Hippocampal formation (tissue), 2 donors: ENCODE results near the gene TESK1.
"Not testable (repeated sequence)": the region's sequence is repeated elsewhere in the genome, so short reads cannot be mapped to it uniquely, and the experiment has no call there.

Source experiments
- DNase-seq, 2 donors: peaks; one replicate each; lab custom pipeline; 2025; lab: John Stamatoyannopoulos, UW

TESK1 gene

DNA sequence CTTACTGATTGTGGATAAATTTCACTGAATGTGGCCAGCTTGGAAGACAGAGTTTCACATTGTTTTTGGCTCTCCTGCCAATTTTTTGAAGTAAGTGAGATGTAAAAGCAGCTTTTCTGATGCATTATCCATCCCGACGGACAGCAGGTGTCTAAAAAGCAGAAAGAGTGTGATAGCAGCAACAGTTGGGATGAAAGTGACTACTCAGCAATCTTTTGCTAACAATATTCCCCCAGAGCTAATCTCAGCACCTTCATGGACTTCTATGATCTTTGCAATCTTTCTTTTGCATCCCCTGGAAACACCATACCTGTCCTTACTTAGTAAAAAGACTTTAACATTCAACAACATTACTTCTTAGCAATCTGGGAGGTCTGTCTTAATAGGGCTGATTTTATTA, 7.8 kb downstream of the TESK1 start:
- DNase-seq = no peak

DNA sequence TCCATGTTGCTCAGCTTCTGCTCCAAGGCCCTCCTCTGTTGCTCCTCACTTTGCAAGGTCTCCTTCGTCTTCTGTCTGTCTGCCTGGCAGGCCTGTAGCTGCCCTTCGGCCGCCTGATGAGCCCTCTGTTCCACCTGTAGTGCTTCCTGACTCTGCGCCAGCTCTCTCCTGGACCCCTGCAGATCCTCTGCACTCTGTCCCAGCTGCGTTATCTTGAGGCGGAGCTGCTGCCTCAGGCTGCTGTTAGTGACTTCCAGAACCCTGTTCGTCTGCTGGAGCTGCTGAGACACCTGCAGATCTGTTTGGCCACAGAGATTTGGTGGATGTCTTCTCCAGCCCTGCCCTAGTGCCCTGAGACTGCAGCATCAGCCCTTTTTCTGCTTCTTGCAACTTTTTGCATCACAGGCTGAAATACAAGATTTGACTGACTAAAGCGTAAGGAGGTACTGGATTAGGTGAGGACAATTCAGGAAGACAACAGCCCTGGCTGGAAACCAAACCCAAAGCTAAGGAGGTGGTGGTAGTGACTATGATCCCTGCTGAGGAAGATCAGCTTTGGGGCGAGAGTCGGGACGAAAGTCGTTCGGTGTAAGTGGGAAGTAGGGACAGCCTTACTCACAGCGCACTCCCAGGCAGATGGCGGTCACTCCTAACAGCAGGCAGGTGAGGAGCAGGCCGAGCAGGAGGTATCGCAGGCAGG, 11.1 kb downstream of the TESK1 start:
- no peak for DNase-seq

DNA sequence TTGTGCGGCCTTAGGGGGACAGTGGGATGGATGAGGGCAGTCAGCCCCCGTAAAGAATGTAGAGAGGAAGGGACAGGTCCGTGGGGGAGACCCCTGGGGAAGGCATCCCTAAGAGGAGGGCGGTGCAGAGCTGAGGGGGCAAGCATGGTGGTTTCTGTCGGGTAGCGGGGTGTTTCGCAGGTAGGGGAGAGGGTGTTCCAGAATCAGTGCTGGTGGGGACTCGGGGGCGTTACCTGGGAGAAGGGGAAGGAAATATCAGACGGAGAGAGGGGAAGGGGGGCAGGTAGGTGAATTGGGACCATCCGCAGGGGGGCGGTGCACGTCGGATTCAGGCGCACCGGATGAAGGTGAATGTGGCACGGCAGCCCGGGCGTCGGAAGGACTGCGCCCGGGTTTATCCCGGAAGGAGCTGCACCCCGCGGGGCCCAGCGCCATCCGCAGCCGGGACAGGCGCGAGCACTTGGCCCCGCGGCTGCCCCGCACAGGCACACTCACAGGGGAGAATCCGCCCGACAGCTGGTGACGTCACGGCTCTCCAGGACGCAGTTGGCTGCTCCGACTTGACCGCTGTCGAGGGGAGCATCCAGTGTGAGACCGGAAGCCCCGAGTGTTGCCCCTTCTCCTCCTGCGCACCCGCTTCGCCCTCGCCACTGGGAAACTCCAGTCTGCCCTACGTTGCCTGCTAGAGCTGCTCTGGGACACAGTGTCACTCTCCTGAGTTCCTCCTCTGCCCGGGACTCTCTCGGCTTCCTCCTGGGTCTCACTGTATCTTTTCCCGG, 11.8 kb downstream of the TESK1 start:
- DNase-seq = no peak

DNA sequence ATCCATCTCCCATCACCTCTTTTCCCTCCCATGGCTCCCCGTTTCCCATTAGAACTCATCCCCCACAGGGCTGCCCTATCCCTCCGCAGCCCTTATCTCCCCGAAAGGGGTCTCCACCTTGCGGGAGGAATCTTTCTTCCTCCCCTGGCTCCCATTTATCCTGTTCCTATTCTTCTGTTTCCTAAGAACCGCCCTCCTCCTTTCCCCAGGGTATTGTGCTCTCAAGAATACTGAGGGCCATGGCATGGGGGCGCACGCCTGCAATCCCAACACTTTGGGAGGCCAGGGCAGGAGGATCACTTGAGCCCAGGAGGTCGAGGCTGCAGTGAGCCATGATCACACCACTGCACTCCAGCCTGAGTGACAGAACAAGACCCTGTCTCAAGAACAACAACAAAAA, 12.5 kb downstream of the TESK1 start:
- DNase-seq = no peak

DNA sequence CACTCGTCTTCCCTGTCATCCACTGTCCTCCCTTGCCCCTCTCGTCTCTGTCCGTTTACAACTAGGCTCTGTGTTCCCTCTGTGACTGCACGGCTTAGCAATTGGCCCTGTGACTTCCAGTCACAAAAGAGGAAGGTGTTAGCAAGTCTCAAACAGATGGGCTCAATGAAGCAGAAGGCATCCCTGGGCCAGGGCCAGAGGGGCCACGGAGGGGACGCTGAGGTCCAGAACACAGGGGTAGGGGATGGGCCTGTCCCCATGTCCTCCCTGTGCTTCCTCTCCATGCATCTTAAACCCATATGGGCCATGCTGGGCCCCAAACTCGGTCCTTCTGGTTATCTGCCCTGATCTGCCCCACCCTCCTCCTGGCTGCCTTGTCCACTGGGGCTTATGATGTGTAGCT, 13.3 kb downstream of the TESK1 start, which contains the start of gene CD72:
Gene CD72 (minus strand): TSS at position 89 of the 403 bp plus-strand sequence. CDS start 110 bp downstream, outside the sequence.
- no peak for DNase-seq

DNA sequence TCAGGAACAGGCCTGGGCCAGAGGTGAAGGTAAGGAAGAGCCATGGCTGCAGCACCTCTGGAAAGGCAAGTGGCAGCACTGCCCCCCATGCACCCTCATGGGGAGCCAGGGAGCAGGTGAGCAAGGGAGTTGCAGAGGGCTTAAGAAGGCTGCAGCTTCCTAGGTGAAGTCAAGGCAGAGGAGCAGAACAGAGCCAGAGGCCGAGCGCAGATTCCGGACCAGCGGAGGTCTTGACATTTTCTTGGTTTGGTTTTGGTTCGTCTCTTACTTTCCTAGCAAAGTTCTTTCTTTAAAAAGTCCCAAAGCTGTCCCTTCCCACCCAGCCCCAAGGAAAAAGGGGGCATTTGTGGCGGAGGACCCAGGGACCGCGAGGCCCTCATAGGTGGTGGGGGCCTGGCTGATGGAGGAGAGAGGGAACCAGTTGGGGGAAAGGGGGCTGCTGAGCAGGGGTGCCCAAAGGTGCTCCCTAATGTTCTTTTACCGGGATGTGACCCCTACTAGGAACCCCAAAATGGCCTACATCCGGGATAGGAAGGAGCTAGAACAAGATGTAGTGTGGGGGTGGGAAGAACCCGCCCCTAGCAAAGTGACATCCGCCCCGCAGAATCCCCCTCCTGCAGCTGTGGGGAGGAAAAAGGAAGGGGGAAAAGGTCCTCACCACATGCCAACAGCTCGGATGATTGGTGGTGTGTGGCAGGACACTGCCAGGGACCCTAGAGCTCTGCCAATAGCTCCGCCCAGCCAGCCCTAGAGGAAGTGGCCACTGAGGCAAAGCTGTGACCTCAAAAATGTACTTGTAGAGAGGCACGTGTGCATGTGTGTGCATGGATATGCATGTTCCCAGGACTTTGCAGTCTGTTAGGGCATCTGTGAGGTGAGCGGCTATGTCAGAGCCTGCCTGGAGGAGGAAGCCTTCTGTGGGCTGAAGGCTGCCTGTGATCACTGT, 14.1 kb downstream of the TESK1 start:
- DNase-seq = no peak

DNA sequence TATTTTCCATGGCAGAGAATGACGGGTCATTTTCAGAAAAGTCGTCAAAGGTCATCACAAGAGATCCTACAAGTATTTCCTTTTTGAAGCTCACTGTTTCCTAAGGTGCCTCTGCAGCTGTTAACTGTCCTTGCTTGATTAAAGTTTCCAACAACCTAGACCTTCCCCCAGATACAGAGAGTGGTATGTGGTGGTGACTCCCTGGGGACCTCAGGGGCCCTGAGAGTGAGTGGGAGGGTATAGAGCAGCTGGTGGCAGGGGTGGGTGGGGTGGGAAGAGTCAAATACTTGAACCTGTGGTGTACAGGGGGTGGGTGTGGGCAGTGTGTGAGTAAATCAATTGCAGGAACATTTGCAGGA, 14.7 kb downstream of the TESK1 start:
- no peak for DNase-seq

DNA sequence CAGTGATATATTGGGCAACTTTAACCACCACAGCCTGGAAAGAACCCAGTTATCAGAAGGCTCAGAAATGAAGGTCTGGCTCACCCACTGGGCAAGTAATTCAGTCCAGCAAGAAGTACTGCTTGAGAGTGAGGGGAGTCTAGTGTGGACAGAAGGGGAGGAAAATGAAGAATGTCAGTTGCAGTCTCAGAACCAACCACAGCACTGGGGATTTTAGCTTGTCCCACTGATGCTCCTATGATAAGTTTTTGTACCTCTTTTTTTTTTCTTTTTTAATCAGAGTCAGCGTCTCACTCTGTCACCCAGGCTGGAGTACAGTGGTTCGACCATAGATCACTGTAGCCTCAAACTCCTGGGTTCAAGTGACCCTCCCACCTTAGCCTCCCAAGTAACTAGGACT, 22.5 kb downstream of the TESK1 start:
- no peak for DNase-seq

DNA sequence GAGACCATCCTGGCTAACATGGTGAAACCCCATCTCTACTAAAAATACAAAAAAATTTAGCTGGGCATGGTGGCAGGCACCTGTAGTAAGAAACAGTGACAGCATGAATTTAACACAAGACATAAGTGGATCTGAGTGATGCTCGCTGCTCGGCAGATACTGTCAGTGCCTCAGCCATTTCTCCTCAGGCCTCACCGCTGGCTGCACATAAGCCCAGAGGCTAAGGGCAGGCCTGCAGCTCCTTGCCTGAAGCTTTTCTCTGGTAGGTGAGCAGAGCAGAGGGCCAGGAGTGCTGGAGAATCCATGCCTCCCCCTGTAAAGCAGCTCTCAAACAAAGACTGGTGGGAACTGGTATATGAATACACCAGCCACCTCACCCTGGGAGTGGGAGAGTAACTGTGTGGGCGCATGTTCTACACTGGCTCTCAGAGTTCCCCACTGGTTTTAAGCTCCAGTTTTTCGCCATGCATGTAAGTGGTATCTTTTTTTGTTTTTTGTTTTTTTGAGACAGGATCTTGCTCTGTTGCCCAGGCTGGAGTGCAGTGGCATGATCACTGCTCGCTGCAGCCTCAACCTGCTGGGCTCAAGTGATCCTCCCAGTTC, 23.4 kb downstream of the TESK1 start:
- DNase-seq = no peak

DNA sequence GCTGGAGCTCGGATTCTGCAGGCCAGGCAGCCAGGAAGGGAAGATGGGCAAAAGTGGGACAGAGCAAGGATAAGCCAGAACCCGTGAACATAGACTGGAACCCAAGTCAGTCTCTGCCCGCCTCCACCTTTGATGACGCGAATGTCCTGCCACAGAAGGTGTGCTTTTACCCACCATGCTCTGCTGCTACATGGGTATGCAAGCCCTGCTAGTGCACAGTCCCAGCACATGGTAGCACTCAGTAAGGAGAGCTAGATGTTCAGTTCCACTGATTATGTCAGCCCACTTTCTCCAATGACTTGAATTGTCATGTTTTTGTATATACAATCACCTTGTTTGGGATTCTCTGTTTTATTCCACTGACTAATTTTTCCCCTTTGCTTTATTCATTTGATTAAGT, 24.5 kb downstream of the TESK1 start:
- no peak for DNase-seq

DNA sequence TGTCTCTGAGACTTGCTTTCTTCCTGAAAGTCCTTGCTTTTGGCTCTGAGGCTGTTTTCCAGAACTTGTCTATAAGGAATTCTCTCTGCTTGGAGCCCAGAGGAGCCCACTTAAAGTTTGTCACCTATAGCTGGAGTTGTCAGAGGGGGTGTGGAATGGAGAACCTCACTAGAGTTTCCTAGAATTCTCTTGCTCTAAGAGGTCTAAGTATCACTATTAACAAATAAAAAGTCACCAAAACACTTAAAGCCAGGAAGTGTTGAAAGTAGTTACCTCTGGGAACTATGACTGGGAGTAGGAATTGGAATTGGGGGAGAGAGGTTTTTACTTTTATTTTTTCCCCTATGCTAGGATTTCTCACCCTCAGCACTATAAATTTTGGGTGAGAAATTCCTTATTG, 30.7 kb downstream of the TESK1 start:
- DNase-seq = no peak

DNA sequence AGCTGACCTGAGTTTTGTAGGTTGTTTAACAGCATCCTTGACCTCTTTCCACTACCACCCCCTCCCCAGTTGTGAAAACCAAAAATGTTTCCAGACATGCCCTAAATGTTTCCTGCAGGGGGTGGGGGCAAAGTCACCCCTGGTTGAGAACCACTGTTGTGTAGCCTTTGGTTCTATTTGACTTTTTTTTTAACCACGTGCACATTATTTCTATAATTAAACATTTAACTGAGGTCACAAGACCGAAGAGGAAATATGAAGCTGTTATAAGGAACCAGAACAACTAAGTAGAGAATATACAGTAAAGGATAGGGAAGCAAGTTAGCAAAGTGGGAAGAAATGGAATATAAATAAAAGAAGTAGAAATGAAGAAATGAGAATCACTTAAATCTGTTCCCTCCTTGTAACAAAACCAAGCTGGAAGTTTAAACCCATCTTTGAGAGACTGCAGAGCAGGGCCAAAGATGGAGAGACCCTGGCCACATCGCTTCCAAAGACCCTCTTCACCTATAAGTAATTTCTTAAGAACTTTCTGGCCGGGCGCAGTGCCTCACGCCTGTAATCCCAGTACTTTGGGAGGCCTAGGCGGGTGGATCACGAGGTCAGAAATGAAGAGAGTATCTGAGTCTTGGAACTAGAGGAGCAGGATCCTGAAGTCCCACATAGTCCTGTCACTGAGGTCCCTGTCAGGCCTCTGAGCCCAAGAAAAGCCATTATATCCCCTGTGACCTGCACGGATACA, 31.2 kb downstream of the TESK1 start:
- no peak for DNase-seq

DNA sequence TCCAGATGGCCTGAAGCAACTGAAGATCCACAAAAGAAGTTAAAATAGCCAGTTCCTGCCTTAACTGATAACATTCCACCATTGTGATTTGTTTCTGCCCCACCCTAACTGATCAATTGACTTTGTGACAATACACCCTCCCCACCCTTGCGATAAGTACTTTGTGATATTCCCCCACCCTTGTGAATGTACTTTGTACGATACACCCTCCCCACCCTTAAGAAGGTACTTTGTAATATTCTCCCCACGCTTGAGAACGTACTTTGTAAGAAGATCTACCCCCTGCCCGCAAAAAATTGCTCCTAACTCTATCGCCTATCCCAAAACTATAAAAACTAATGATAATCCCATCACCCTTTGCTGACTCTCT, 31.8 kb downstream of the TESK1 start:
- DNase-seq = not testable (repeated sequence)

DNA sequence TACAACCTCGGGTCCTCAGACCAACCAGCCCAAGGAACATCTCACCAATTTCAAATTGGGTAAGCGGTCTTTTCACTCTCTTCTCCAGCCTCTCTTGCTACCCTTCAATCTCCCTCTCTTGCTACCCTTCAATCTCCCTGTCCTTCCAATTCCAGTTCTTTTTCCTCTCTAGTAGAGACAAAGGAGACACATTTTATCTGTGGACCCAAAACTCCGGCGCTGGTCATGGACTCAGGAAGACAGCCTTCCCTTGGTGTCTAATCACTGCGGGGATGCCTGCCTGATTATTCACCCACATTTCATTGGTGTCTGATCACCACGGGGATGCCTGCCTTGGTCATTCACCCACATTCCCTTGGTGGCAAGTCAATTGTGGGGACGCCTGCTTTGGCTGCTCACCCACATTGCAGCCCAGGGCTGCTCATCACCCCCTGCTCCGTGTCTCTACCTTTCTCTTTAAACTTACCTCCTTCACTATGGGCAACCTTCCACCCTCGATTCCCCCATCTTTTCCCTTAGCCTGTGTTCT, 32.4 kb downstream of the TESK1 start:
- not testable (repeated sequence) for DNase-seq

DNA sequence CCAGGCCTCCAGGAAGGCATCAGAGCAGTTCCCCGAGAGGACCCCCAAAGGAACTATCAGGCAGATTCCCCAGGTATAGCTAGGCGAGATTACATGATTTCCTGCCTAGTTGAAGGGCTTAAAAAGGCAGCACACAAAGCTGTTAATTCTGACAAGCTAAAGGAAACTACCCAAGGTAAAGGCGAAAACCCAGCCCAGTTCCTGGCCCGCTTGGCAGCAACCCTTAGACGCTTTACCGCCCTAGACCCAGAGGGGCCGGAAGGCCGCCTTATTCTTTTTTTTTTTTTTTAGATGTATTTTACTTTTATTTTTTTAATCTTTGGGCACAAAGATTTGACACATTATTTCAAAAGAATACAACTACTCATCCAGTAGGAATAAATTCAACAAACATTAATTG, 33.7 kb downstream of the TESK1 start:
- DNase-seq = not testable (repeated sequence)

DNA sequence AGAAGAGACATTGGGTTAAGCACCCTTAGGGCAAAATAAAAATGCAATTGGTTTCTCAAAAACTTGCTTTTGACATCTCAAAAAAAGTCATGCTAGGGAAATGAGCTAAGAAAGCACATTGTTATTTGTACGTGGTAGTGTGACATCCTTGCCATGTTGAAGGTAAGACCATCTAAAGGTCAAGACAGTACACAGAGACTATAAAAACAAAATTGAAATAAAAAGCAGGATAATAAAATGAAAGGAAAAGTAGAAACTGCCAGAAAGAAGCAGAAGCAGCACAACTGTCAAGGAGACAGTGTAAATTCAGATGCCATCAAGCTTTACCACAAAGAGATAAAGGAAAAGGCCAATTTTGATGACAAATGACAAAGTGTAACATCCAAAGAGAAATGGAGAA, 34.2 kb downstream of the TESK1 start:
- DNase-seq = not testable (repeated sequence)

DNA sequence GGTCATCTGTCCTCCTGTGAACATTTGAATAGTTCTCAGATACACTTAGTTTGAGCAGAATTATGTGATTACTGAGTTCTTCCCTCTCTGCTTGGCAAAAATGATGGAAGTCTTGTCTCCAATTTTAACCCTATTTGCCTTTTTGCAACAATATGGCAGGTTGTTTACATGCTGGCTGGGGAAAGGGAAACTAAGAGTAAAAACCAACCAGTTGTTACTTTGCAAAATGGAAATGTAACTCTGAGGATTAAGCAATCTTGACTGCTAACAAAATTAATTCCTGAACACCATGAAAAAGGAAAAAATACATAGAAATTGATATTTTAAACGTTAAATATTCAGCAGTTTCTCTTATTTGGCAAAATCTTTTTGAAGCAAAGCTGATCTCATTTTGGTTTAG, 34.6 kb downstream of the TESK1 start:
- no peak for DNase-seq

DNA sequence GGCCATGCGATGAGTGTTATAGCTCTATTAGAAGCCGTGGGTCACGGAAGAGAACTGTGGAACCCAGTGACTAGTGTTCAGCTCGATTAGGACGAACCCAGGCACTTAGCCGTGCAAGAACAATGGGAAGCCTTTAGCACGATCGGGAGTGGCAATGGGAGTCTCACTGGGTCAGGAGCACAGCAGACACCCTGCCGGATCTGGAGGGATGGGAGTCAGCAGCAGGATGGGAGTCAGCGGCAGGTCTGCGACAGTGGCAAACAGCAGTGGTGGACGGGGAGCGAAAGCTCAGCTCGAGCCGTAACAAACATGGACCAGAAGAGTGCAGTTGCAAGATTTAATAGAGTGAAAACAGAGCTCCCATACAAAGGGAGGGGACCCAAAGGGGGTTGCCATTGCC, 35.4 kb downstream of the TESK1 start:
- not testable (repeated sequence) for DNase-seq

DNA sequence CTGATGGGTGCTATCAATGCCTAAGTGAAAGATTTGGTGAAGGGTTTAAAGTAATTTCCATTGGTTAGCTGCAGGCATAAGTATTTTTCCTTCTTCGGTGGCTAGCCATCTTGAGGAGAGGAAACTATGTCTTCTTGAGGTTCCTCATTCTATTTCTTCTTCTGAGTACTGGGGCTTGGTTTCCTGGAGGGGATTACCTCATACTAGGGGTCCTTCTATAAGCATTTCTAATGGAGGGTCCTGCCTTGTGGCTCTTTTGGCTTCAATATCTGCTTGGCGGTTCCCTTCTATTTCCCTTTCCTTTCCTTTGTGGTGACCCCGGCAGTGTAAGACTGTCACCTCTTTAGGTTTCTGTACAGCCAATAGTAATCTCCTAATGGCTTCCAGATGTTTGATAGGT, 36.4 kb downstream of the TESK1 start:
- not testable (repeated sequence) for DNase-seq

DNA sequence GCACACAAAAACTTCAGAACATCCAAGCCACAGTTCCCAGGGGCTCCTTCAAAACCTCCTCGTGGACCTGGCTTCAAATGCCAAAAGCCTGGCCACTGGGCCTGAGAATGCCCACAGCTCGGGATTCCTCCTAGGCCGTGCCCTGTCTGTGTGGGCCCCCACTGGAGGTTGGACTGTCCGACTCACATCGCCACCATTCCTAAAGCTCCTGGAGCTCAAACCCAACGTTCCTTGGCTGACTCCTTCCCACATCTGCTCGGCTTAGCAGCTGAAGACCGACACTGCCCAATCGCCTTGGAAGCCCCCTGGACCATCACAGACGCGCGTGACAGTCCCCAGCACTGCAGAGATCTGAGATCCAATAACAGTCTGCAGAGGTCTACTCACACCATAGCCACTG, 38.0 kb downstream of the TESK1 start:
- DNase-seq = no peak

DNA sequence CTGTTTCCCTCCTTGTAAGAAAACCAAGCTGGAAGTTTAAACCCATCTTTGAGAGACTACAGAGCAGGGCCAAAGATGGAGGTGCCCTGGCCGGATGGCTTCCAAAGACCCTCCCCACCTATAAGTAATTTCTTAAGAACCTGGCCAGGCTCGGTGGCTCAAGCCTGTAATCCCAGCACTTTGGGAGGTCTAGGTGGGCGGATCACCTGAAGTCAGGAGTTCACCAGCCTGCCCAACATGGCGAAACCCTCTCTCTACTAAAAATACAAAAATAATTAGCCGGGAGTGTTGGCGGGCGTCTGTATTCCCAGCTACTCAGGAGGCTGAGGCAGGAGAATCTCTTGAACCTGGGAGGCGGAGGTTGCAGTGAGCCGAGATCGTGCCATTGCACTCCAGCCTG, 40.7 kb downstream of the TESK1 start:
- not testable (repeated sequence) for DNase-seq
